ENCODE measurements around the gene ABCD3. TPM values are rescaled to one million over a fixed set of nuclear protein-coding genes. Genes with fewer than 3 reads are reported as not detected.

Gene ABCD3
- total and polyA plus RNA-seq, 2 of the 13 experiments (the other 11 are each of a cell fraction or from before 2014, with no cell fraction given), result 27.5 to 166 TPM

- TF ChIP-seq CTCF (CRISPR knock-in tag; IDR thresholded peaks at IDR 0.05) (no peak), HMGA1 (CRISPR knock-in tag; conservative IDR thresholded peaks at IDR 0.05) (no peak), ZNF7 (CRISPR knock-in tag; IDR thresholded peaks at IDR 0.05) (no peak), RBM22 (optimal IDR thresholded peaks at IDR 0.05; ENCODE audit: low read length) (no peak), ZNF841 (CRISPR knock-in tag; IDR thresholded peaks at IDR 0.05; ENCODE audit: borderline replicate concordance) (no peak), THRA (CRISPR knock-in tag; IDR thresholded peaks at IDR 0.05; ENCODE audit: borderline replicate concordance) (peak; percentile 87), ZNF329 (CRISPR knock-in tag; IDR thresholded peaks at IDR 0.05; ENCODE audit: low read depth) (no peak), ZBTB8A (CRISPR knock-in tag; IDR thresholded peaks at IDR 0.05; ENCODE audit: borderline replicate concordance, low read depth) (no peak), JUN (CRISPR knock-in tag; IDR thresholded peaks at IDR 0.05) (no peak; the same call in 1 of the 2 replicates), HNRNPLL (IDR thresholded peaks at IDR 0.05; ENCODE audit: low read depth, low read length, poor library complexity, severe bottlenecking) (no peak), TRIM24 (CRISPR knock-in tag; IDR thresholded peaks at IDR 0.05) (no peak), CCAR2 (optimal IDR thresholded peaks at IDR 0.05; ENCODE audit: low read depth, low read length) (no peak), ZNF639 (CRISPR knock-in tag; conservative IDR thresholded peaks at IDR 0.05) (no peak), ZMYM2 (CRISPR knock-in tag; IDR thresholded peaks at IDR 0.05) (peak; percentile 87), TFDP2 (CRISPR knock-in tag; IDR thresholded peaks at IDR 0.05) (0 out of 2 replicates have a peak, but pooled peaks have one; percentile 15), ZNF124 (CRISPR knock-in tag; IDR thresholded peaks at IDR 0.05) (0 out of 2 replicates have a peak, but pooled peaks have one; percentile 66), EEA1 (CRISPR knock-in tag; IDR thresholded peaks at IDR 0.05; ENCODE audit: borderline replicate concordance) (no peak), ZNF652 (CRISPR knock-in tag; IDR thresholded peaks at IDR 0.05; ENCODE audit: borderline replicate concordance, low read depth) (peak; percentile 69; the same call in 1 of the 2 replicates), KDM2A (CRISPR knock-in tag; IDR thresholded peaks at IDR 0.05; ENCODE audit: borderline replicate concordance, low read depth) (no peak), GTF3A (CRISPR knock-in tag; conservative IDR thresholded peaks at IDR 0.05) (no peak), CBX1 (IDR thresholded peaks at IDR 0.05; ENCODE audit: low read depth) (no peak), MXD1 (CRISPR knock-in tag; IDR thresholded peaks at IDR 0.05) (no peak), MLX (CRISPR knock-in tag; IDR thresholded peaks at IDR 0.05) (peak; percentile 81), ZNF256 (CRISPR knock-in tag; conservative IDR thresholded peaks at IDR 0.05) (no peak), SMC3 (IDR thresholded peaks at IDR 0.05; ENCODE audit: low read length) (no peak)
Measured at GRCh38 chr1:94383966-94384408, 34.2 kb upstream of the ABCD3 start (continued).

Measured in HepG2 (cell line).